ENCODE results near the gene NPAS2. TPM values are rescaled to one million over a fixed set of nuclear protein-coding genes. Genes with fewer than 3 reads are reported as not detected.

NPAS2 gene
- total and polyA plus RNA-seq, 2 of the 8 experiments (the other 6 are each of a cell fraction or from before 2014, with no cell fraction given): 1.8 to 1.9 TPM

- H2AK5ac ChIP-seq (ENCODE audit: low read depth, low read length): no peak overlapping the region
- no peak overlapping the region for H3K4ac ChIP-seq (replicated peaks; ENCODE audit: insufficient read length, low read depth, low read length)
- H4K91ac ChIP-seq (replicated peaks; ENCODE audit: insufficient read length, low read length): no peak overlapping the region
- H2BK20ac ChIP-seq (ENCODE audit: low read length): no peak overlapping the region
- H3K79me2 ChIP-seq (ENCODE audit: control insufficient read depth in 1 of 2, insufficient read depth in 2 of 2, low read length in 2 of 2): no peaks in the 10 kb centered on the region
- H3K4me2 ChIP-seq (ENCODE audit: insufficient read depth in 1 of 2, low read depth in 2 of 2, low read length in 2 of 2): no peak overlapping the region
- no peak for TF ChIP-seq CBX5 (IDR thresholded peaks at IDR 0.05; ENCODE audit: low read depth, low read length)
- no peak for TF ChIP-seq KDM5A (IDR thresholded peaks at IDR 0.05; ENCODE audit: low read length)
- no peaks in the 10 kb centered on the region for H3K36me3 ChIP-seq (ENCODE audit: control insufficient read depth in 2 of 4, insufficient read depth in 4 of 4, low read length in 3 of 4)
- no peaks in the 10 kb centered on the region for H4K20me1 ChIP-seq (replicated peaks in 1 of 2; ENCODE audit: control insufficient read depth in 1 of 2, insufficient read depth in 2 of 2, low read length in 2 of 2)
- H2BK120ac ChIP-seq (replicated peaks; ENCODE audit: low read depth, low read length): no peak overlapping the region
- CTCF ChIA-PET (ENCODE audit: partially characterized antibody): no interaction called here
- no peak overlapping the region for H2AFZ ChIP-seq (ENCODE audit: low read length)
- POLR2A ChIA-PET (ENCODE audit: partially characterized antibody): no interaction called here
- H3K14ac ChIP-seq (ENCODE audit: insufficient read length): no peak overlapping the region
- no peak overlapping the region for H3K4me3 ChIP-seq (ENCODE audit: extremely low read depth in 1 of 4, insufficient read depth in 2 of 4, low read depth in 3 of 4, low read length in 4 of 4)
- no peak for DNase-seq (ENCODE audit: low read depth in 1 of 2, low spot score in 2 of 2)
- H3K23ac ChIP-seq (ENCODE audit: insufficient read length): no peak overlapping the region
- H3K27me3 ChIP-seq (replicated peaks in 1 of 4; ENCODE audit: control insufficient read depth in 3 of 4, extremely low read depth in 1 of 4, insufficient read depth in 3 of 4, low read length in 3 of 4): no peaks in the 10 kb centered on the region
- no peak overlapping the region for H3K18ac ChIP-seq (ENCODE audit: extremely low read depth, low read length)
- H3K23me2 ChIP-seq (ENCODE audit: low read depth, low read length): no peaks in the 10 kb centered on the region
- H3K4me1 ChIP-seq (replicated peaks in 1 of 4; ENCODE audit: control insufficient read depth in 3 of 4, insufficient read depth in 4 of 4, low read length in 3 of 4): no peaks in the 10 kb centered on the region
- no peak for FAIRE-seq
- H3K79me1 ChIP-seq (ENCODE audit: low read depth, low read length): no peaks in the 10 kb centered on the region
- 91% methylated on average over 2 of the region's 2 CpGs; no CpG with 5 or more reads in 1 of the 2 experiments for WGBS, 2 experiments (ENCODE audit: extremely low coverage in 1 of 2, insufficient coverage in 1 of 2, insufficient read length in 1 of 2, insufficient replicate concordance in 2 of 2, low coverage in 1 of 2, low lambda C conversion rate in 2 of 2, missing lambda C conversion rate in 1 of 2)
- H3K27ac ChIP-seq (ENCODE audit: low read depth, low read length): no peak overlapping the region
- H4K8ac ChIP-seq (ENCODE audit: extremely low read depth, insufficient read depth, low read length): no peak overlapping the region
- H2BK15ac ChIP-seq (ENCODE audit: low read length): no peak overlapping the region
- no peak overlapping the region for H2BK5ac ChIP-seq (ENCODE audit: low read depth, low read length)
- H3K9me3 ChIP-seq (ENCODE audit: insufficient read depth in 2 of 2, low read depth in 1 of 2, low read length in 1 of 2): no peaks in the 10 kb centered on the region
- H3K9ac ChIP-seq (replicated peaks in 1 of 4; ENCODE audit: extremely low read depth in 1 of 4, low read depth in 3 of 4, low read length in 3 of 4): no peak overlapping the region
- H2BK12ac ChIP-seq (ENCODE audit: low read depth, low read length): no peak overlapping the region
- no peak overlapping the region for H3K56ac ChIP-seq (replicated peaks; ENCODE audit: insufficient read length, low read depth, low read length)
- H4K5ac ChIP-seq (ENCODE audit: insufficient read length, low read depth, low read length): no peak overlapping the region
Observed at GRCh38 chr2:100846716-100847115, 26.8 kb downstream of the NPAS2 start.

Measured in H1 (cell line).